Endodermal cell (in vitro differentiated cells): Measurements from ENCODE around the gene CHMP2A. TPM values are rescaled to one million over a fixed set of nuclear protein-coding genes. Genes with fewer than 3 reads are reported as not detected.

Experiments used
- DNase-seq: peaks from one replicate; pipeline ENCODE4 v3.0.0-alpha.2; 2017
- H3K27ac ChIP-seq: 2 replicates; pipeline ENCODE4 v1.5.1; 2013; ENCODE audit warnings: mild to moderate bottlenecking, low read depth, low read length, moderate library complexity
- H3K27me3 ChIP-seq: 2 replicates; pipeline ENCODE4 v1.6.1; 2013; ENCODE audit warnings: mild to moderate bottlenecking, low read length, moderate library complexity; ENCODE audit not compliant: insufficient read depth, control insufficient read depth, poor library complexity, severe bottlenecking
- H3K36me3 ChIP-seq: 2 replicates; pipeline ENCODE4 v1.7.0; 2013; ENCODE audit warnings: mild to moderate bottlenecking, low read length, moderate library complexity; ENCODE audit not compliant: control insufficient read depth, insufficient read depth
- H3K4me1 ChIP-seq: one replicate; pipeline ENCODE4 v1.7.0; 2013; ENCODE audit warnings: low read length; ENCODE audit not compliant: control insufficient read depth, insufficient read depth
- H3K4me3 ChIP-seq: 2 replicates; pipeline ENCODE4 v1.5.1; 2013; ENCODE audit warnings: mild to moderate bottlenecking, low read length, moderate library complexity
- H3K9ac ChIP-seq: 2 replicates; pipeline ENCODE4 v1.6.1; 2013; ENCODE audit warnings: mild to moderate bottlenecking, low read length, moderate library complexity; ENCODE audit not compliant: poor library complexity, severe bottlenecking; ENCODE audit errors: extremely low read depth
- H3K9me3 ChIP-seq: 2 replicates; pipeline ENCODE4 v1.6.1; 2013; ENCODE audit warnings: mild to moderate bottlenecking, low read length, moderate library complexity; ENCODE audit not compliant: control insufficient read depth
- H3K27ac Mint-ChIP-seq: 2 replicates; pipeline ENCODE4 v1.8.0; 2020; ENCODE audit warnings: mixed read lengths
- H3K27me3 Mint-ChIP-seq: 2 replicates; pipeline ENCODE4 v1.8.0; 2021; ENCODE audit warnings: mild to moderate bottlenecking, mixed read lengths; ENCODE audit not compliant: insufficient read depth
- H3K36me3 Mint-ChIP-seq: 2 replicates; pipeline ENCODE4 v1.8.0; 2020; ENCODE audit warnings: low read depth, mixed read lengths
- H3K4me1 Mint-ChIP-seq: 2 replicates; pipeline ENCODE4 v1.8.0; 2020; ENCODE audit warnings: mixed read lengths
- H3K4me3 Mint-ChIP-seq: 2 replicates; pipeline ENCODE4 v1.8.0; 2020; ENCODE audit warnings: mild to moderate bottlenecking, moderate library complexity, mixed read lengths
- H3K9me3 Mint-ChIP-seq: 2 replicates; pipeline ENCODE4 v1.8.0; 2020; ENCODE audit warnings: mild to moderate bottlenecking, mixed read lengths
- WGBS, 2 experiments: methylation state at CpG; one replicate each; pipeline versions ENCODE4 v1.1.5 to v1.1.7; 2013; ENCODE audit warnings: missing lambda C conversion rate in 2 of 2, mixed read lengths in 1 of 2; ENCODE audit not compliant: insufficient coverage in 1 of 2, insufficient read length in 1 of 2; 5-methylcytosine and 5-hydroxymethylcytosine counted together
- total RNA-seq, 2 donors: library from RNA; stranded (reverse); fragmentation: NEBNext Ultra II Directional in 1 of 2; extraction: Animal tissue kit (Norgen Biotek cat#: 25700) in 1 of 2; gene quantifications; 2 replicates in 1 of 2; 3 replicates in 1 of 2; pipeline ENCODE4 v1.2.1, GENCODE V29; 2021
- TF ChIP-seq, protein P1 (sequence below): fragments of 200-600 bp; sonication (generic); conservative IDR thresholded peaks from 2 replicates; pipeline ENCODE4 v1.5.0; 2021; ENCODE audit warnings: antibody characterized with exemption, mild to moderate bottlenecking

CHMP2A gene
- total RNA-seq, 2 donors from 2014 or later: 97.7 to 147 TPM

DNA sequence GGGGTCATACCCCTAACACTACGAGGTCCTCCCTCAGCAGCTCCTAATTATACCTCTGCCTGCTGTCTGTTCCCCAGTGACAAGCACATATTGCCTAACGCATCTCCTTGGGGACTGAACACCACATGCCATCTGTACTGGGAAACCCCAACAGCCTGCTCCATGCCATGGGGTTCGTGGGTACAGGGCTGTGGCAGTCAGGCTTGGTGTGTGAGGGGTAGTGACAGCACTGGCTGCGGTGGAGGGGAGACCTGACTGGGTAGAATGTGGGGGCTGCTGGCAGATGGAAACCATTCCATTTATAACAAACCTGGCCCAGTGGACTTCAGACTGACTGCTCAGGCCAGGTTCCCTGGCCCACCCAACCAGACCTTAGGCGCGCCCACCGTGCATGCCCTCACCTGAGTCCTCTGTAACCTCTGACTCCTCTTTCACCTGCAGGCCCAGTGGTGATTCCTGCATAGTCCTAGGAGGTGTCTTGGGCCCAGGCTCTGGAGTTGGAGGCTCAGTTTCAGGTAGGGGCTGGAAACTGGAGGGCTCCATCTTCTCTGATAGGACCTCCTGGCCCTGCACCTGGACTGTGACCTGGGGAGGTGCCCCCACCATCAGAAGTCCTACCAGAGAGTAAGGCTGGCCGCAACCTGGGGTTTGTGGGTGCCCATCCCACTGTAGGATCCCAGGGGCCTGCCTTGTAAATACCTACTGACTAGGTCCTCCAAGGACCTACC is 15.2 kb upstream of the CHMP2A start:
- H3K4me1 ChIP-seq: no peaks in the 10 kb centered on the region
- H3K4me1 Mint-ChIP-seq: peaks cover 13% of the 10 kb centered on the region
- peaks cover 14% of the 10 kb centered on the region for H3K36me3 Mint-ChIP-seq
- no peak overlapping the region for H3K9ac ChIP-seq
- no peaks in the 10 kb centered on the region for H3K27me3 Mint-ChIP-seq
- peaks cover 44% of the 10 kb centered on the region for H3K36me3 ChIP-seq
- TF ChIP-seq, protein P1, sequence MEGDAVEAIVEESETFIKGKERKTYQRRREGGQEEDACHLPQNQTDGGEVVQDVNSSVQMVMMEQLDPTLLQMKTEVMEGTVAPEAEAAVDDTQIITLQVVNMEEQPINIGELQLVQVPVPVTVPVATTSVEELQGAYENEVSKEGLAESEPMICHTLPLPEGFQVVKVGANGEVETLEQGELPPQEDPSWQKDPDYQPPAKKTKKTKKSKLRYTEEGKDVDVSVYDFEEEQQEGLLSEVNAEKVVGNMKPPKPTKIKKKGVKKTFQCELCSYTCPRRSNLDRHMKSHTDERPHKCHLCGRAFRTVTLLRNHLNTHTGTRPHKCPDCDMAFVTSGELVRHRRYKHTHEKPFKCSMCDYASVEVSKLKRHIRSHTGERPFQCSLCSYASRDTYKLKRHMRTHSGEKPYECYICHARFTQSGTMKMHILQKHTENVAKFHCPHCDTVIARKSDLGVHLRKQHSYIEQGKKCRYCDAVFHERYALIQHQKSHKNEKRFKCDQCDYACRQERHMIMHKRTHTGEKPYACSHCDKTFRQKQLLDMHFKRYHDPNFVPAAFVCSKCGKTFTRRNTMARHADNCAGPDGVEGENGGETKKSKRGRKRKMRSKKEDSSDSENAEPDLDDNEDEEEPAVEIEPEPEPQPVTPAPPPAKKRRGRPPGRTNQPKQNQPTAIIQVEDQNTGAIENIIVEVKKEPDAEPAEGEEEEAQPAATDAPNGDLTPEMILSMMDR: no peak
- no peak overlapping the region for H3K4me3 ChIP-seq
- no peak overlapping the region for H3K27ac Mint-ChIP-seq
- H3K27me3 ChIP-seq: no peaks in the 10 kb centered on the region
- no peak overlapping the region for H3K4me3 Mint-ChIP-seq
- H3K9me3 ChIP-seq: no peaks in the 10 kb centered on the region
- no peak overlapping the region for H3K27ac ChIP-seq
- 93 to 96% methylated on average over 5 to 8 of the region's 8 CpGs for WGBS, 2 experiments
- H3K9me3 Mint-ChIP-seq: no peaks in the 10 kb centered on the region
- no peak for DNase-seq

DNA sequence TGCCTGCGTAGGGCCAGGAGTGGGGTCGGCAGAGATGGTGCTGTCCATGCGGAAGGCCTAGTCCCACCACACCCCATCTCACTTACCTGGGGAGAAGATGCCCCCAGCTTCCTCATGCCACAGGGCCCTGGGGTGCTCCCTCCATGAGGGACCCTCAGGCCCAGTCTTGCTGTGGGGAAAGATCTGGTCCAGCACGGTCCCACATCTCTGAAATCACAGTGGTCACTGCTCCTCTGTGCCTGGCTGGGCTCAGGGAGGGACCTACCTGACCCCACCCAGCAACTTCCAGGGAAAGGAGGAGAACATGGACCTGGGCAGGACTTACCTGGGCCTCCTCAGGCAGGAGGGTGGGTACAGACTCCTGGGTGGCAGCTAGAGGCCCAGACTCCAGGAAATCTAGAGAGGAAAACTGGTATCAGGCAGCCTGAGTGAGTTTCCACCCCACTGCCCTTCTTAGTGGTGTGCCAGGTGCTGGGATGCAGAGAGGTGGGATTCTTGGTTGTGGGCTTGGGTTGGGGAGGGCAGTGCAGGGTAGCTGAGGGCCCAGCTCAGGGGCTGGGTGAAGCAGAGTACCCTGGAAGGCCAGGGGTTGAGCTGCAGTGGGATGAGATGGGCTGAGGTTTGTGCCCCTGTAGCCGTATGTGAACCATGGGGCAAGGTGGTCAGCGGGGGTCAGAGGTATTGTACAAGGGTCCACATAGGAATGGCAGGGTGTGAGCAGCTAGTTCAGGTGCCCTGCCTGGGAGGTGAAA is 14.5 kb upstream of the CHMP2A start:
- H3K4me3 ChIP-seq: no peak overlapping the region
- DNase-seq: no peak
- Mint-ChIP-seq H3K9me3 (no peaks in the 10 kb centered on the region), H3K4me3 (no peak overlapping the region), H3K4me1 (peaks cover 13% of the 10 kb centered on the region), H3K27ac (no peak overlapping the region), H3K27me3 (no peaks in the 10 kb centered on the region), H3K36me3 (peaks cover 17% of the 10 kb centered on the region)
- H3K36me3 ChIP-seq: peaks cover 44% of the 10 kb centered on the region
- TF ChIP-seq, protein P1: no peak
- no peak overlapping the region for H3K27ac ChIP-seq
- no peaks in the 10 kb centered on the region for H3K27me3 ChIP-seq
- H3K4me1 ChIP-seq: no peaks in the 10 kb centered on the region
- no peak overlapping the region for H3K9ac ChIP-seq
- WGBS, 2 experiments: 89 to 93% methylated on average over 4 to 6 of the region's 6 CpGs
- no peaks in the 10 kb centered on the region for H3K9me3 ChIP-seq

DNA sequence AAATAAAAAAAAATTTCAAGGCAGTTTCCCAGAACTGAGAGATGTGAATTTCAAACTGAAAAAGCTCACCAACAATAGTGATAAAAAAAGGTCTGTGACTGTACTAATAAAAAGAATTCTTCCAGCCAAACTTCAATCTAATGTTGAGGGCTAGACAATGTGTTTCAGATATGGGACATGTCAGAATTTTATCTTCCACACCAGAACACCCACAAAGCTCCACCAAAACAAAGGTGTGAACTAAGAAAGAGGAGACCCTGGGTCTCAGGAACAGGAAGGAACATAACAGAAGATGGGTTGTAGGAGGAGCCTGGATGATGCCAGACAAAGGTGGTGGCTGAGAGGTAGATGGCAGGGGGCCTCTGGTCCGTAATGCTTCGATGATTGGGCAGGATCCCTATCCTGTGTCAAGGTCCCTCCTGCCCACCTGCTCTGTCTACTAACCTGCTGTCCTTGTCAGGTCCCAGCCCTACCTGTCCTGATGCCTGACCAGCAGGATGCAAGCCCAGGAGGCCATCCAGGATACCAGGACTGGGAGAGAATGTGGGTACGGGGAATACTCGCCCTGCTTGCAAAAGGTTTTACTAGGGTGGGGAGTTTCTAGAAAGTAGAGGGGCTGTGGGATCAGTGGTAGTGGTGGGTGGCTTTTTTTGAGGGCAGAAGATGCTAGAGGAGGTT is 13.7 kb upstream of the CHMP2A start:
- no peak overlapping the region for H3K27ac Mint-ChIP-seq
- DNase-seq: no peak

More for the DNA sequence above, 13.7 kb upstream of the CHMP2A start:
- H3K4me3 Mint-ChIP-seq: no peak overlapping the region
- no peak overlapping the region for H3K27ac ChIP-seq
- H3K36me3 ChIP-seq: peaks cover 44% of the 10 kb centered on the region
- no peaks in the 10 kb centered on the region for H3K4me1 ChIP-seq
- H3K36me3 Mint-ChIP-seq: peaks cover 17% of the 10 kb centered on the region
- no peaks in the 10 kb centered on the region for H3K9me3 Mint-ChIP-seq
- H3K4me3 ChIP-seq: no peak overlapping the region
- no peaks in the 10 kb centered on the region for H3K9me3 ChIP-seq
- peaks cover 8% of the 10 kb centered on the region for H3K4me1 Mint-ChIP-seq
- TF ChIP-seq, protein P1: no peak
- H3K9ac ChIP-seq: no peak overlapping the region
- H3K27me3 Mint-ChIP-seq: no peaks in the 10 kb centered on the region
- H3K27me3 ChIP-seq: no peaks in the 10 kb centered on the region
- 90 to 94% methylated on average over 3 to 4 of the region's 4 CpGs for WGBS, 2 experiments
